ENCODE results near the gene GSAP. TPM values are rescaled to one million over a fixed set of nuclear protein-coding genes. Genes with fewer than 3 reads are reported as not detected.
A peak's percentile ranks its signal among the peaks of the same experiment; 100 is the strongest.

GSAP gene
- total and polyA plus RNA-seq, 2 donors (not counting 3 experiments of a cell fraction or from before 2014, with no cell fraction given), result 2.3 to 5.8 TPM

GRCh38 chr7:77360104-77360503, 56.0 kb downstream of the GSAP start:
- dilution Hi-C loops (cut with MboI; ENCODE audit: extremely low pct_ligation_motif_present, low sequenced_read_pairs), result no loop called here
- H2AFZ ChIP-seq (ENCODE audit: low read depth, low read length), result no peak overlapping the region
- no peak overlapping the region for H3K4me3 ChIP-seq (replicated peaks in 1 of 3; ENCODE audit: insufficient read depth in 1 of 3, low read depth in 1 of 3, low read length in 3 of 3)
- H4K20me1 ChIP-seq (replicated peaks; ENCODE audit: control insufficient read depth, extremely low read depth, insufficient read depth, low read length), result no peaks in the 10 kb centered on the region
- H3K4me2 ChIP-seq (ENCODE audit: insufficient read depth, low read length), result no peak overlapping the region
- no peaks in the 10 kb centered on the region for H3K79me2 ChIP-seq (ENCODE audit: control insufficient read depth, insufficient read depth, low read length)
- H3K27ac ChIP-seq (ENCODE audit: insufficient read depth, low read depth, low read length), result no peak overlapping the region
- DNase-seq (ENCODE audit: low read depth, low spot score) (peak; percentile 49), FAIRE-seq (peak; percentile 63)
- intact Hi-C loops (cut with micrococcal nuclease), result no loop called here
- no peaks in the 10 kb centered on the region for H3K9me3 ChIP-seq (replicated peaks; ENCODE audit: control insufficient read depth, insufficient read depth, low read length)
- no peak overlapping the region for H3K9ac ChIP-seq (replicated peaks; ENCODE audit: extremely low read depth, insufficient read depth, low read length)
- H3K27me3 ChIP-seq (ENCODE audit: control insufficient read depth in 2 of 2, insufficient read depth in 2 of 2, low read length in 2 of 2), result no peaks in the 10 kb centered on the region
- BruUV-seq (replicated peaks), result no TSS peak
- H3K36me3 ChIP-seq (ENCODE audit: control insufficient read depth in 2 of 2, extremely low read depth in 1 of 2, insufficient read depth in 2 of 2, low read length in 2 of 2), result no peaks in the 10 kb centered on the region
- H3K9me1 ChIP-seq (replicated peaks; ENCODE audit: control insufficient read depth, extremely low read depth, insufficient read depth, low read length), result no peaks in the 10 kb centered on the region
- H3K4me1 ChIP-seq (ENCODE audit: control insufficient read depth, extremely low read depth, insufficient read depth, low read length), result peaks cover 9% of the 10 kb centered on the region
- ChIA-PET CTCF (interaction anchor here (1.2 kb wide), 1 partner anchor 8 kb away, joined by 4 read pairs; no protein-coding TSS in a partner anchor), POLR2A (no interaction called here)
- TF ChIP-seq EZH2 (IDR thresholded peaks at IDR 0.05; ENCODE audit: borderline replicate concordance, low read depth, low read length, severe bottlenecking), result no peak
- no peak for TF ChIP-seq GATA2 (IDR thresholded peaks at IDR 0.05; ENCODE audit: insufficient read depth, insufficient read length, low read depth, low read length)
- no peak for TF ChIP-seq POLR2AphosphoS5 (IDR thresholded peaks at IDR 0.05; ENCODE audit: insufficient read depth, low read depth, low read length)
- TF ChIP-seq MAX (IDR thresholded peaks at IDR 0.05; ENCODE audit: insufficient read depth, insufficient read length), result no peak
- no peak for TF ChIP-seq CTCF (IDR thresholded peaks at IDR 0.05; ENCODE audit: extremely low read depth in 1 of 2, insufficient read depth in 1 of 2, low read depth in 1 of 2, low read length in 2 of 2)
- TF ChIP-seq MYC (IDR thresholded peaks at IDR 0.05; ENCODE audit: low read depth, low read length), result no peak
- TF ChIP-seq JUN (IDR thresholded peaks at IDR 0.05; ENCODE audit: borderline replicate concordance, insufficient read depth, insufficient read length, low read depth), result no peak
- TF ChIP-seq FOS (IDR thresholded peaks at IDR 0.05; ENCODE audit: borderline replicate concordance, insufficient read depth, low read length), result no peak
- TF ChIP-seq POLR2A (IDR thresholded peaks at IDR 0.05; ENCODE audit: low read depth, low read length), result no peak

Measured in endothelial cell of umbilical vein (primary cell).